Osteoblast (primary cell): Measurements from ENCODE around the gene ARHGAP8. TPM values are rescaled to one million over a fixed set of nuclear protein-coding genes. Genes with fewer than 3 reads are reported as not detected.

Source experiments
- DNase-seq: peaks from one replicate; pipeline ENCODE4 v3.0.0; 2011; ENCODE audit warnings: low spot score, mixed read lengths; ENCODE audit not compliant: insufficient read length; ENCODE audit errors: missing footprints
- H2AFZ ChIP-seq: 2 replicates; pipeline ENCODE4 v1.6.0; 2011; ENCODE audit warnings: mild to moderate bottlenecking, low read length
- H3K27ac ChIP-seq: 2 replicates; pipeline ENCODE4 v1.5.1; 2011; ENCODE audit warnings: mild to moderate bottlenecking, low read depth, low read length, moderate library complexity
- H3K27me3 ChIP-seq: 2 replicates; pipeline ENCODE4 v1.6.0; 2012; ENCODE audit warnings: mild to moderate bottlenecking, control low read depth, inconsistent platforms, low read length, moderate library complexity; ENCODE audit not compliant: insufficient read depth
- H3K36me3 ChIP-seq: 2 replicates; pipeline ENCODE4 v1.5.1; 2011; ENCODE audit warnings: mild to moderate bottlenecking, low read length, control low read depth, moderate library complexity; ENCODE audit not compliant: insufficient read depth
- H3K4me1 ChIP-seq: 2 replicates; pipeline ENCODE4 v1.5.1; 2011; ENCODE audit warnings: mild to moderate bottlenecking, low read length, control low read depth, moderate library complexity; ENCODE audit not compliant: insufficient read depth
- H3K4me2 ChIP-seq: 2 replicates; pipeline ENCODE4 v1.6.0; 2011; ENCODE audit warnings: mild to moderate bottlenecking, low read length; ENCODE audit not compliant: insufficient read depth
- H3K4me3 ChIP-seq: fragments of 200-600 bp; sonication (generic); 3 replicates; pipeline ENCODE4 v1.5.1; 2012; ENCODE audit warnings: mild to moderate bottlenecking, low read length, inconsistent platforms; ENCODE audit not compliant: insufficient read depth
- H3K79me2 ChIP-seq: 2 replicates; pipeline ENCODE4 v1.6.0; 2012; ENCODE audit warnings: mild to moderate bottlenecking, low read length, control low read depth, inconsistent platforms; ENCODE audit not compliant: insufficient read depth
- H3K9me3 ChIP-seq: 2 replicates; pipeline ENCODE4 v1.5.1; 2011; ENCODE audit warnings: low read depth, low read length, control low read depth
- H4K20me1 ChIP-seq: 2 replicates; pipeline ENCODE4 v1.6.0; 2012; ENCODE audit warnings: mild to moderate bottlenecking, low read length, control low read depth; ENCODE audit not compliant: insufficient read depth
- CTCF ChIP-seq: IDR thresholded peaks from 2 replicates; pipeline ENCODE4 v1.5.1; 2011; ENCODE audit warnings: mild to moderate bottlenecking, low read depth, low read length, moderate library complexity; ENCODE audit errors: extremely low read depth
- total RNA-seq: library from RNA; depleted of rRNA; stranded (reverse); fragments of >200 nt; gene quantifications from 2 replicates; pipeline ENCODE4 v1.2.3, GENCODE V29; 2012

Gene ARHGAP8
- total RNA-seq, 1 donor, result 0.36 TPM

DNA sequence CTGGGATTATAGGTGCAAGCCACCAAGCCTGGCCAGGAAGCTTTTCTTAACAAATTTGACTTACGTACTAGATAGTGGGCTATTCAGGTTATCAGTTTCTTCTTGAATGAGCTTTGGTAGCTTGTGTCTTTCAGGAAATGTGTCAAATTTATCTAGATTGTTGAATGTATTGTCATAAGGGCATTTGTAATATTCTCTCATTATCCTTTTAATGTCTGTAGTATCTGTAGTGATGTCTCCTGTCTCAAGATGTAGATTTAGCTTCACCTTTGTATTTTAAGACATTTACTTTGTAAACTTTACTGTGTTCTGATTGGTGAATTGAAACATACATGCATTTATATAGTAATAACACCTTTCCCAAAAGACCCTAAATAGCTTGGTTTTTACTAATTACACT lies 20.7 kb downstream of the ARHGAP8 start:
- Histone ChIP-seq H3K9me3 (peaks cover 3% of the 10 kb centered on the region), H3K36me3 (no peaks in the 10 kb centered on the region), H3K27me3 (no peaks in the 10 kb centered on the region), H3K4me1 (no peaks in the 10 kb centered on the region), H3K79me2 (no peaks in the 10 kb centered on the region), H4K20me1 (no peaks in the 10 kb centered on the region), H3K4me3 (no peak overlapping the region), H3K27ac (no peak overlapping the region), H2AFZ (no peak overlapping the region), H3K4me2 (no peak overlapping the region)
- DNase-seq, result peak; percentile 21
- TF ChIP-seq CTCF, result no peak

GRCh38 chr22:44775862-44776261 lies 23.5 kb downstream of the ARHGAP8 start:
- H3K4me3 ChIP-seq, result no peak overlapping the region
- H3K27me3 ChIP-seq, result no peaks in the 10 kb centered on the region
- H3K27ac ChIP-seq, result no peak overlapping the region
- DNase-seq, result no peak
- H4K20me1 ChIP-seq, result no peaks in the 10 kb centered on the region
- no peak for TF ChIP-seq CTCF
- no peaks in the 10 kb centered on the region for H3K79me2 ChIP-seq
- no peaks in the 10 kb centered on the region for H3K36me3 ChIP-seq
- no peaks in the 10 kb centered on the region for H3K4me1 ChIP-seq
- H2AFZ ChIP-seq, result no peak overlapping the region
- H3K9me3 ChIP-seq, result peaks cover 3% of the 10 kb centered on the region
- H3K4me2 ChIP-seq, result no peak overlapping the region

- no peak overlapping the region for H3K4me3 ChIP-seq
- no peak for TF ChIP-seq CTCF
- no peaks in the 10 kb centered on the region for H3K79me2 ChIP-seq
- H2AFZ ChIP-seq, result no peak overlapping the region
- no peaks in the 10 kb centered on the region for H3K36me3 ChIP-seq
- H3K4me1 ChIP-seq, result no peaks in the 10 kb centered on the region
- no peak overlapping the region for H3K27ac ChIP-seq
- no peaks in the 10 kb centered on the region for H3K27me3 ChIP-seq
- H3K4me2 ChIP-seq, result no peak overlapping the region
- peak; percentile 10 for DNase-seq
- no peaks in the 10 kb centered on the region for H4K20me1 ChIP-seq
- H3K9me3 ChIP-seq, result peaks cover 3% of the 10 kb centered on the region
Observed at GRCh38 chr22:44776605-44777363, 24.4 kb downstream of the ARHGAP8 start.

DNA sequence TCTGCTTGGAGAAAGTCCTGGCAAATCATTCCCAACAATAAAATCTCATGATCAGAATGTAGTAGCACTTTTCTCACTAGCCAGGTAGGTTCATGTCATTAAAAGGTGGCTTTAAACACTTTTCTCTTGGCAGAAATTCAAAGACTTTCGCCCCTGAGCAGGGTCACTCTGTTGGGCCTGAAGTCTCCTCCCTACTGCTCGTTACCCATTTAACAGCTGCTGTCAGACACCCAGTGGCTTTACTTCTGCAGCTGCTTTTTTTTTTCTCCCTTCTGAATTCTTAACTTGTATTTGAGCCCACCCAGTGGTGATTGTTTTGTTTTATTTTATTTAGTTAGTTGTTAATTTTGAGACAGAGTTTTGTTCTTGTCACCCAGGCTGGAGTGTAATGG lies 25.0 kb downstream of the ARHGAP8 start:
- Histone ChIP-seq H3K4me2 (no peak overlapping the region), H3K79me2 (no peaks in the 10 kb centered on the region), H3K27me3 (no peaks in the 10 kb centered on the region), H2AFZ (no peak overlapping the region), H3K4me3 (no peak overlapping the region), H4K20me1 (no peaks in the 10 kb centered on the region), H3K4me1 (no peaks in the 10 kb centered on the region), H3K36me3 (no peaks in the 10 kb centered on the region), H3K9me3 (peaks cover 3% of the 10 kb centered on the region), H3K27ac (no peak overlapping the region)
- no peak for DNase-seq
- no peak for TF ChIP-seq CTCF
